HG03558 (cell line): Measurements from ENCODE around the gene SLC9A3.
"Not testable (repeated sequence)": the region's sequence is repeated elsewhere in the genome, so short reads cannot be mapped to it uniquely, and the experiment has no call there.

ENCODE experiments used
- ATAC-seq: cut with Tn5 transposase; IDR thresholded peaks from one replicate; pipeline ENCODE4 v1.9.1; 2021; ENCODE audit warnings: moderate number of reproducible peaks; ENCODE audit not compliant: unreplicated experiment; ENCODE audit errors: extremely low read depth

The SLC9A3 gene

DNA sequence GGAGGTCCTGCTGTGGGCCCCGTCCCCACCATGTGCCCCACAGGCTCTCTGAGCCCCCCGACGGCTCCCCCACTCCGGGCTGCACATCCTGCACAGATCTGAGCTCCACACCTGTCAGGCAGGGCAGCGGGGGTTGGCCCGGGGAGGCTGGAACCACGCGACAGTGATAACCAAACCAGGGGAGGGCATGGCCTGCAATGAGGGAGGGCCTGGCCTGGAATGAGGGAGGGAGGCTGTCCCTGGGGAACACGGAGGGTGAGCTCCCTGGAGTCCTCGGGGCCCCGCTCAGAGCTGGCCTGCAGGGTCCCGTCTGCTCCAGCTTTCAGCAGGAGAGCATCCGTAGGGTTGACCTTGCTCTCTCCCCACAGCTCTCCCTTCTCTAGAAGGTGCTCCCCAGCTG, 30.5 kb downstream of the SLC9A3 start:
- no peak for ATAC-seq

DNA sequence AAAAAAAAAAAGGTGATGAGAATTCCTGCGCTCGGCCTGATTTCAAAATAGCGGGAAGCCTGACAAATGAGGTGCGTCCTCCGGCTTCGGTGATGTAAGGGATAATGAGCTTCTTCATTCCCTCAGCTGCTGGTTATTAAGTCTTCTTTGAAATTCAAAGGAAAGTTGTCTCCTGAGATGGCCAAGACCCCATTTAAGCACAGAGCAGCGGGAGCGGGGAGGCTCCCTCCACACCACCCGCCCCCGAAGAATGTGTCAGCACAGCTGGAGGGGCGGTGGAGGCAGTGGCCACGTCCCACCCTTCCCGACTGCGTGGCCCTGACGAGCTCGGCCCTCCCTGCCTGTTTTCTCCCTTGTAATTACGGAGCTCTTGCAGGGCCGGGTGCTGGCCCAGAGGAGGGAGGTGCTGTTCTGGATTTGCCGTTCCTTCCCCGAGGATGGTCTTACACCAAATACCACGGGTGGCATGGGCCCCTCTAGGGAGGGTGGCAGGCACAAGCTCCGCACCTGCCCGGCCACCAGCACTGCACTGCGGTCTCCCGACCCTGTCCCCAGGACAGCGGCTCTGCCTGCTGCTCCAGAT, 31.0 kb downstream of the SLC9A3 start:
- no peak for ATAC-seq

DNA sequence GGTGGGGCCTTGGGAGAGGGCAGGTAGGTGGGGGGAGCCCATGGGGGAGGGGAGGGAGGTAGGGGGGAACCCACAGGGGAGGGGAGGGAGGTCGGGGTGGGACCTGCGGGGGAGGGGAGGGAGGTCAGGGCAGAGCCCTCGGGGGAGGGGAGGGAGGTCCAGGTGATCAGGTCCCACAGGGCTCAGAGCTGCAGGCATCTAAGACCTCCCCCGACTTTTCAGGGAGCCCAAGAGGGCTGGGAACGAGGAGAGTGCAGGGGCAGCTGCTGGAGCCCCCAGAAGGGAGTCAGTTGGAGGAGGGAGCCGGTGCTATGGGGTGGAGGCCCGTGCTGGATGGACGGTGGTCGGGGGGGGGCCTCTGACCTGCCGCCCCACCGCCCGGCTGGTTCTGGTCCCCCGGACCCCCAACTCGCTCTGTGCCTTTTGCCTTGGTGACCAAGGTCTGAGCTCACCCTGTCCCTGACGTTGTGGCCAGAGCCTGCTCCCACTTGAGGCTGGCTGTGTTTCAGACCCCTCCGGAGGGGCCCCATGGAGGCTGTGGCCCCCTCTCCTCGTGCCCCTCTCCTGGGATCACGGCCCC, 31.8 kb downstream of the SLC9A3 start:
- ATAC-seq, result no peak

DNA sequence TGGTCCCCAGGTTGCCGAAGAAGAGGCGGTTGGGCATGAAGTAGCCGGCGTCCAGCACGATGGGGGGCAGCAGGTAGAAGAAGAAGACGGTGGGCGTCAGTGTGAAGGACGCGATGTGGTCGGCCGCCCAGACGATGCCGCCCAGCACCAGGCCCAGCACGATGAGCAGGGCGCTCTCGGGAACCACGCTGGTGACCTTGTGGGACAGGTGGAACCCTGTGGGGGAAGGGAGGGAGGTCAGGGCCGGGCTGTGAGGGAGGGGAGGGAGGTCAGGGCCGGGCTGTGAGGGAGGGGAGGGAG, 32.4 kb downstream of the SLC9A3 start:
- ATAC-seq, result no peak

DNA sequence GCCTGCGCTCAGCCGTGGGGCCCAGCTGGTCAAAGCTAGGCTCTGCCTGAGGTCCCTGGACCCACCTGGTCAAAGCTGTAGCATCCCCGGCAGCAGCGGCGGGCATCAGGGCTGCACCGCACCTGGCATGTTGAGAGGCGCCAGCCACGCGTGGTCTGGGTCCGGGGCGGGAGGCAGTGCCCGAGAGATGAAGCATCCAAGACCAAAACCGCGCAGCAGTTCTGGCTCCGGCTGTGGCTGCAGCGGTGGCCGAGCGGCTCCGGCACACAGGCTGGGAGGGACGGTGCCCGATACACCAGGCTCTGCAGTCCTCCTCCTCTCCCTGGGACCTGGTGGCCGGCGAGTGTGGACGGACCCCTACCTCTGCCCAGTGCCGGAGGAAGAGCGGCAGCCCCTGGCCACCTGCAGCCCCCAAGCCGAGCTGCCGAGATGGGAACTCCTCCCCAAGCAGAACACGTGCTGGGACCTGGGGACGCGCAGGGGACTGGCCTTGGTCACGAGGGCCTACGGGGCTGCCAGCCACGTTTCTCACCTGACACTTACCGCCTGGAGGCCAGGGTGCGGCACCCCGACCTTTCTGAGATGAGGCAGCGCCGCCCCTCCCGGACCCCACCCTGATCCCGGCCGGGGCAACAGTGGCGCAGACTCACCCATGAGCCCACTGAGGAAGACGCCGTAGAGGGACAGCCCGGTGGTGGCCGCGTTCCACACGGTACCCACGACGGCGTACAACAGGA, 33.0 kb downstream of the SLC9A3 start:
- ATAC-seq, result no peak

DNA sequence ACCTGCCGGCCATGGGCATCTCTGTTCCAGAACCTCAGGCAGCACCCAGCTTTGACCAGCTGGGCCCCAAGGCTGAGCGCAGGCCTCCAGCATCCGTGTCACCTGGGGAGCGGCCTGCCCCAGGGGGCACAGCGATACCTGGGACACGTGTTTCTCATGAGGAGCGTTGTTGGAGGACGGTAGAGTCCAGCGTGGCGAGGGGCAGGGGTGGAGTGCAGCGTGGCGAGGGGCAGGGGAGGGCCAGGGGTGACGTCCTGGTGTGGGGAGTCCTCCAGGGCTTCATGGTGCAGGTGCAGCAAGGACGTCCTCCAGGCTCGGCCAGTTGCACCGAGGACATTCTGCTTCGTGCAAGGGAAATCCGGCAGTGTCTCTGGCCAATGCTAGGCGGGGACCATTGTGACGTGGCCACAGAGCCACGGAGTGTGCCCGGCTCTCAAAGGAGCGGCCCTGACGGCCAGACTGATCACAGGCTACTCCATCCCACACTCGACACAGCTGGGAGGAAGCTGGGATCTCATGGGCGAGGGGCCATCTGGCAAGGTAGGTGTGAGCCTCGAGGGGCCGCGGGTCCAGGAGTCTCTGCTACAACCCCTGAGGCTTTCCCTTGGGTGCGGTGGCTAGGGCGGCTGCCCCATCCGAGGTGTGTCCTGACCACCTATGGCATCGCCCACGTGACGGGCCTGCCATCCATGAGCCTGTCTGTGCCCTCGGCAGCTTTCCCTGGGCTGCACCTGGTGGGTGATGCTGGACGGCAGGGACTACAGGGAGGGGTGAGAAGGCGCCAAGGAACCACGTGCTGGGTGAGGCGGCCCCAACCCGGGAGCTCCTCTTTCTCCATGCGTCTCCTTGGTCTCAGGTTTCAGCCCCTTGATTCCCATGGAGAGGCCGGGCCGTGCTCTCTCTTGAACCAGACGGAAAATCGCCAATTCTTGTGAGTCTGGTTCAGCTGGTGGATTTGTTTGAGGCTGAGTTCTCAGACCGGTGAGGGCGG, 33.8 kb downstream of the SLC9A3 start:
- ATAC-seq, result no peak

DNA sequence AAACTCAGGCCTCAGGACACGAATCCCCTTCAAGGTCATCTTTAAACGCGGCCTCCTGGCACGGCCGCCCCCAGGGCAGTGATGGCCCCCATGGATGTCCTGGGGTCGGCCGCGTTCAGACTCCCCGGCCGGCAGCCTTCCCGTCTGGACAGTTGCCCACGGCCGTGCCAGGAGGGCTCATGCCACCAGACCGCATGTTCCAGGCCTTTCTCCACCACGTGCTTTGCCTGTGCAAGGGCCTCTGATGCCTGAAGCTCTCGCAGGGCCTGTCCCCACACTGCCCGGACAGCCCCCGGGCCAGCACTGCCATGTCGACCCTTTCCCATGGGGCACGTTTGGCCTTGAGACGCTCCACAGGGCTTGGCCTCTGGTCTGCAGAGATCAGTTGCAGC, 34.6 kb downstream of the SLC9A3 start:
- ATAC-seq, result no peak

DNA sequence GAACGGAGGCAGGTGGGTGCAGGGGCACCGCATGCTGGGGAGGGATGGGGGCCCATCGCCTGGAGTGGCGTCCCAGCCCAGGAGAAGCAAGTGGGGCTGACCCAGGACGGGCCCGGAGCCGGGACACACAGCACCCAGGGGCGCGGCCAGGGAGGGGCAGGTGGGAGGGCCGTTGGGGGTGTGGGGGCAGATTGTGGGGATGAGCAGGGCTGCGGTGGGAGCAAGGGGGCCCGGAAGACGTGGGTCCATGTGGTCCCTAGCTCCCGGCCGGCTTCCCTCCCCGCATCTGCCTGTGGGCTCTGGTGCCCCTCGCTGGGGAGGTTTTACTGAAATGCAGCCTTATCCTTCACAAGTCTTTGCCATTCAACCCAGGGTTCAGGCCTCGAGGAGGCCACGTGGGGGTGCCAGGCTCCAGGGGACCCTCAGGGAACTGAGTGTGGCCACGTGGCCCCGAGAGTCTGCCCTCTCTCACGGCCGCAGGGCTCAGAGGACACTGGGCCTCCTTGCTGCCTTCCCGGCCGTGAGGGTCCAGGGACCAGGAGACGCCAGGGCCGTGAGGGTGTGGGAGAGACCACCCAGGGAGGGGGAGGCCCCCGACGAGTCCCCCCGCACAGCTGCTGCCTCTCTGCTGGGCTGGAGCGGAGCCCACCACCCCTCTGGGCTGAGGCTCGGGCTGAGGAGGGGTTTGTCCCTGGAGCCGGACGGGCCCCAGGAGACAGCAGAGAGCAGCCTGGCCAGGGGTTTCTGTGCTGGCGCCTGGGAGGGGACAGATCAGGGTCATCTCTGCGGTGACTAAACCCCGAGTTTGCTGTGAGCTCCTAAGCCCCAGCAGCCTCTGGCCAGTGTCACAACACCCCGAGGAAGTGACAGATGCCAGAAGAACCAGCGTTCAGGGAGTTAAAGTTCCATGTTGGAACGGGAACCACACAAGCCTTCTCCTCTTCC, 35.2 kb downstream of the SLC9A3 start:
- ATAC-seq, result no peak

DNA sequence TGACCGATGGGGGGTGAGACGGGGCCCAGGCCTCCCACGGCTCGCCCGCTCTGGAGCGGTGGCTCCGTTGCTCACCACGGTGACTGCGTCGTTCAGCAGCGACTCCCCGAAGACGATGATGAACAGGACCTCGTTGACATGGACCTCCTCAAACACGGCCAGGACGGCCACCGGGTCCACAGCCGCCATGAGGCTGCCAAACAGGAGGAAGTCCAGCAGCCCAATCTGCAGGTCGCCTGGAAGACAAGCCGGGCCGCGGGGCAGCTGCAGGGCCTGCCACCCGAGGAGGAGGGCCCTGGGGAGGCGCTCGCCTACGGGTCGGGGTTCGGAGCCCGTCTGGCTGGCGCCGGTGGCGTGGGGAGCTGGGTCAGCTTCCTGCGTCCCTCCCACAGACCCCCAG, 36.0 kb downstream of the SLC9A3 start:
- ATAC-seq, result no peak

DNA sequence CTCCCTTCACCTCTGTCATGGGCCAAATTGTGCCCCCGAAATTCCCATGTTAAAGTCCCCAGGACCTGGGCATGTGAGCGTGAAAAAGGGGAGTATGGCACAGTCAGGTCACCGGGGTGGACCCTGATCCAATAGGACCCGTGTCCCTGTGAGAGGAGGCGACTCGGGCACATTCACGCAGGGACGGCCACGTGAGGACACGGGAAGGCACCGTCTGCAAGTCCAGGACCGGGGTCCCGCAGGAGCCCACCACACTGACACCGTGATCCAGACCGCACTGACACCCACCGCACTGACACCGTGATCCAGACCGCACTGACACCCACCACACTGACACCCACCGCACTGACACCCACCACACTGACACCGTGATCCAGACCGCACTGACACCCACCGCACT, 37.7 kb downstream of the SLC9A3 start:
- ATAC-seq, result not testable (repeated sequence)

DNA sequence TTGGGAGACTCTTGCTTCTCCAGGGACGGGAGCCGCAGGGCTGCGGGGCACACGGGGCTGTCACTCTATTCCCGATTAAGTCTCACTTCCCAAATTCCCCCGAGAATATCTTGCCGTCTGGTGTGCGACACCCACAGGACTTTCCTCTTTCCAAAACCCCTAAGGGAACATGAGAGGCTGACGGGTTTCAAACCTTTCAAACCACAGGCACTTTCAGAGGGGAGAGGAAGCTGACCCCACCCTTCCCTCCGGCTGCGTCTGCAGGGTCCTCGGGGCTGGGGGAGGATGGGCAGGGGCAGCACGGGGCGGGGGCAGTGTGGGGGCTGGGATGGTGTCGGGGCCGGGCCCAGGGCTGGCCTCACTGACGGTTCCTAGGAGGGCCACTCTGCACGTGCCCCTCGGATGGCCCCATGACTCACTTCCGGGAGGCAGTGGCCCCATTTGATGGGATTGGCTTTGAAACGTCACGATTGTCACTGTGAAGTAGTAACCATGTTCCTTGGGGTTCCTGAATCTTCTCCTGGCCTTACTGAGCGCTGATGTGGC, 38.2 kb downstream of the SLC9A3 start:
- ATAC-seq, result no peak

DNA sequence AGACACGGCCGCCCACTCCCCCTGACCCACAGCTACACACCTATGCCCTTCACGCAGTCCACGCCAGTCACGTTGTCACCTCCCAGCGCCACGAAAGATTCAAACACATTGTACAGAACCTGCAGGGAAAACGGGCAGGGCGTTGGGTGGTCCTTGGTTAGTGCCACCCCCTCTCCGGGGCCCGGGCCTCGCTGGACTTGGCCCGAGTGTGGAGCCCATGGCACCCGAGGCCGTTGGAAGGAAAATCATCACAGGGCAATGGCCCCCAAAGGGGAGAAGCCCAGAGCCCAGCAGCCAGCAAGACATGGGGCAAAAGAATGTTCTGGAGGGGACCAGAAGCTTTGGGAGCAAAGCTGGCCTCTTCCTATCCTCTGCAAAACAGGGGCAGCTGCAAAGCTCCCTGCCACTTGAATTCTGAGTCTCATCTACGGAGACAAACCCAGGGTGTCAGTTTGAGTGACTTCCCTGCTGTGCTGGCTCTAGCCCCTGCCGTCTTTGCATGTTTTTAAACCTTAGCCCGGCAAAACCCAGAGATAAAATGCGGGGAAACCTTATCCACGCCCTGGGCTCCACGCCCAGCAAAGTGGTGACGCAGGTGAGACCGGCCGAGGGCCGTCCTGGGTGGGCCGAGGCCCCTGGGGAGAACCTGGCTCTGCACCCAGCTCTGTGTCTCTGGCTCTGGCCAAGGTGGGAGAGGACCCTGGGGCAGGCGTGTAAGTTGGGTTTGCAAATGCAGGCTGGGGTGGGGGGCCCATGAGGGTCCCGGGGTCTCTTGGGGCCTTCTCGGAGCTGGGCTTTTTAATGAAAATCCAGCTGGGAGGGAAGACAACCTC, 38.9 kb downstream of the SLC9A3 start:
- no peak for ATAC-seq

DNA sequence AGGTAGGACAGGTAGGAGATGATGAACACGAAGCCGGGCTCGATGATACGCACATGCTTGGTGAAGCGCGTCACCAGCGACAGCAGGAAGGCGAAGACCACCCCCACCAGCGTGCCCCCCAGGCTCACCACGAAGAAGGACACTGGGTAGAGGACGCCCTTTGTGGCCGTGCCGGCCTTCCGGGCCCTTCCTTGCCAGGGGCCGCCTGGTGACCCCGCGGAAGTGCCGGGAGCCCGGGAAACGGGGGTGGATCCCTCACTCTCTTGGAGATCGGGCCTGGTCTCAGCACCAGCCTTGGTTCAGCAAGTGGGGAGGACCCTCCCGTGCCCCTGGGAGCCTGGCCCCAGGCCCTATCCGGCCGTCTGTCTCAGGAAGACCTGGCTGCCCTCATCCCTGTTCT, 39.7 kb downstream of the SLC9A3 start:
- no peak for ATAC-seq

DNA sequence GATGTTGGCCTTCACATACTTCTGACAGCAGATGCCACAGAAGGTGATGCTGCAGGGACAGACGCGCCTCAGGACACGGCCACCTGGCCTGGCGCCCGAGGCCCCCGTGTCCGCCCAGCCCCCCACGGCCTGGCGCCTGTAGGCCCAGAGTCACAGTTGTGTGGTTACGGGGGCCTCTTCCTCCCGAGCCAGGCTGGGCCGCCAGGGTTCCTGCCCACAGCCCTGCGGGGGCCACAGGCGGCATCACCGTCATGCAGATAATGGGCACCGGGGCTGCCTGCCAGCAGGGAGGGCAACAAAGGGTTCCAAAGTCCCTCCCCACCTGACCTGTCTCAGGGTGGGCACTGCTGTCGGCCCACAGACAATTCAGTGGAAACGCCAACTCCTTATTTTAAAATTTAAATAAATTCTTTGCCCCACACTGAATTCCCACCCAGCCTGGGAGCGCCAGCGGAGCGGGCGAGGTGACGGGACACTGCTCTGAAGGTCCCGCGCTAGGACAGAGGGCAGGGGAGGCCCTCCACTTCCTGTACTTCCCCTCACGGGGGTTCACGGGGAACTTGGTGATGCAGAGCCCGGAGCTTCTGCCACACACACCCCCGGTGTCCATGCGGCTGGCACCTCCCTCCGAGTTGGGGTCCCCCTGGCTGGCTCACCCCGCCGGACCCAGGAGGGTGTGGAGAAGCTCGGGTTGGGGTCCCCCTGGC, 40.7 kb downstream of the SLC9A3 start:
- ATAC-seq, result no peak

DNA sequence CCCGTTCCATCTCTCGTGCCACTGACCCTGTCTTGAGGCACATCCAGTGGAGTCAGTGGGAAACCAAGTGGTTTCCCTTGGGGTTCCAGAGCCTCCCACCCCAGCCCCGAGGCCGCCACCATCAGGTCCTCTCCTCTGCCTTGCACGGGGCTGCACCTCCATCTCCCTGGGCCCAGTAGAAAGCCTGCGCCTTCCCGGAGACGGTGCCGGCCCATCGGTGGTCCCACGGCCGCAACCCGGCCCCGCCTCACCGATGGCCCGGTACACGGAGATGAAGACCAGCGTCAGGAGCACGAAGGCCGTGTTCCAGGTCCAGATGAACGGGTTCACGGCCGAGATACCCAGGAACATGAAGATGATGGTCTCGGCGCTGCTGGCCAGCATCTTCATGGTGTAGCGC, 41.2 kb downstream of the SLC9A3 start:
- no peak for ATAC-seq

DNA sequence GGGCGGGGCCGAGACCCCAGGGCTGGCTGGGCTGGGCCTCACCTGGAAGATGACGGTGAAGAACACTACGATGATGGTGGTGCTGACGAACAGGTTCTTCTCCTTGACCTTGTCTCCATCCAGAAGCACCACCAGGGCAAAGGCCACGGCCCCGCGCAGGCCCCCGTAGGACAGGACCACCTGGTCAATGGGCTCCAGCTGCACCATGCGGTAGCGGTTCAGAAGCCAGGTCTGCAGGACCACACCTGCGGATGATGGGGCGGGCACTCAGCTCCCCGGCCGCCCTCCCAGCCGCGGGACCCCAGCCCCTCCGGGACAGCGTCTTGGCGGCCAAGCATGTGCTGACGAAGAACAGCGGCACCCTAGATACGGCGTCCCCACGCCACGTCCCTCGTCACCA, 41.7 kb downstream of the SLC9A3 start:
- no peak for ATAC-seq

DNA sequence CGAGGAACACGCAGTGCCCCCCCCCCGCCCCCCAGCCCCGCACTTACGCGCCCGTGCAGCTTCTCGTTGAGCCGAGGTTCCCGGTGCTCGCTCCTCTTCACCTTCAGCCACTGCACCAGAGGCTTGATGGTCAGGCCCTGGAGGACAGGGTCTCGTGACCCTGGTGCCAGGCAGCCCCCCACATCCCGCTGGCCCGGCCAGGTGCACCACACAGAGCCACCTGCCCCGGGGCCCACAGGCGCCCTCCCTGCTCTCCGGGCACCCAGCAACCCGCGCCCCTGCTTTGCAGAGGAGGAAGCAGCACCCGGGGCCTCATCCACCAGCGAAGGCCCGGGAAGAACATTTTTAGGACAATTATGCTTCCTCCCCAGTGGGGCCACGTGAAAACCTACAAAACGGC, 42.2 kb downstream of the SLC9A3 start:
- no peak for ATAC-seq

DNA sequence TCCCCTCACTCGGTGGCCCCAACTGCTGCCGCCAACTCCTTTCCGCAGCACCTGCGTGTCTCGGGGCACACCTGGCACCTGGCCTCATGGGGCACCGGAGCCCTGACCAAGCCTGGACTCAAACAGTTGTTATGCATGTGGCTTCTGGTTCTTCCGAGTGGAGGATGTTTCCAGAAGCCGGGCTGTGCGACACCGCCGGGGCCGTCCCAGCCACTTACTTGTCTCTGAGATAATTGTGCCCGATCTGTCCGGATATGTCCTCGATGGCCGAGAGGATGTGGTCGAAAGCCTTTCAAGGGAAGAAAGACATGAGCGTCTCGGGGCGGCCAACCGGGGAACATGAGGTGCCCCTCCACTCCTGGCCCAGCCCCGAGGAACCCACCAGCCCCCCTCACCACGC, 42.9 kb downstream of the SLC9A3 start:
- no peak for ATAC-seq
